GM18520 (cell line): ENCODE measurements around the gene ARHGAP31.
A peak's percentile ranks its signal among the peaks of the same experiment; 100 is the strongest.
"Not testable (repeated sequence)": the region's sequence is repeated elsewhere in the genome, so short reads cannot be mapped to it uniquely, and the experiment has no call there.

Experiments
- ATAC-seq: cut with Tn5 transposase; IDR thresholded peaks from one replicate; pipeline ENCODE4 v1.9.1; 2021; ENCODE audit not compliant: unreplicated experiment

Gene ARHGAP31, protein sequence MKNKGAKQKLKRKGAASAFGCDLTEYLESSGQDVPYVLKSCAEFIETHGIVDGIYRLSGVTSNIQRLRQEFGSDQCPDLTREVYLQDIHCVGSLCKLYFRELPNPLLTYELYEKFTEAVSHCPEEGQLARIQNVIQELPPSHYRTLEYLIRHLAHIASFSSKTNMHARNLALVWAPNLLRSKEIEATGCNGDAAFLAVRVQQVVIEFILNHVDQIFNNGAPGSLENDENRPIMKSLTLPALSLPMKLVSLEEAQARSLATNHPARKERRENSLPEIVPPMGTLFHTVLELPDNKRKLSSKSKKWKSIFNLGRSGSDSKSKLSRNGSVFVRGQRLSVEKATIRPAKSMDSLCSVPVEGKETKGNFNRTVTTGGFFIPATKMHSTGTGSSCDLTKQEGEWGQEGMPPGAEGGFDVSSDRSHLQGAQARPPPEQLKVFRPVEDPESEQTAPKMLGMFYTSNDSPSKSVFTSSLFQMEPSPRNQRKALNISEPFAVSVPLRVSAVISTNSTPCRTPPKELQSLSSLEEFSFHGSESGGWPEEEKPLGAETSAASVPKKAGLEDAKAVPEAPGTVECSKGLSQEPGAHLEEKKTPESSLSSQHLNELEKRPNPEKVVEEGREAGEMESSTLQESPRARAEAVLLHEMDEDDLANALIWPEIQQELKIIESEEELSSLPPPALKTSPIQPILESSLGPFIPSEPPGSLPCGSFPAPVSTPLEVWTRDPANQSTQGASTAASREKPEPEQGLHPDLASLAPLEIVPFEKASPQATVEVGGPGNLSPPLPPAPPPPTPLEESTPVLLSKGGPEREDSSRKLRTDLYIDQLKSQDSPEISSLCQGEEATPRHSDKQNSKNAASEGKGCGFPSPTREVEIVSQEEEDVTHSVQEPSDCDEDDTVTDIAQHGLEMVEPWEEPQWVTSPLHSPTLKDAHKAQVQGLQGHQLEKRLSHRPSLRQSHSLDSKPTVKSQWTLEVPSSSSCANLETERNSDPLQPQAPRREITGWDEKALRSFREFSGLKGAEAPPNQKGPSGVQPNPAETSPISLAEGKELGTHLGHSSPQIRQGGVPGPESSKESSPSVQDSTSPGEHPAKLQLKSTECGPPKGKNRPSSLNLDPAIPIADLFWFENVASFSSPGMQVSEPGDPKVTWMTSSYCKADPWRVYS (N-terminal part only)

DNA sequence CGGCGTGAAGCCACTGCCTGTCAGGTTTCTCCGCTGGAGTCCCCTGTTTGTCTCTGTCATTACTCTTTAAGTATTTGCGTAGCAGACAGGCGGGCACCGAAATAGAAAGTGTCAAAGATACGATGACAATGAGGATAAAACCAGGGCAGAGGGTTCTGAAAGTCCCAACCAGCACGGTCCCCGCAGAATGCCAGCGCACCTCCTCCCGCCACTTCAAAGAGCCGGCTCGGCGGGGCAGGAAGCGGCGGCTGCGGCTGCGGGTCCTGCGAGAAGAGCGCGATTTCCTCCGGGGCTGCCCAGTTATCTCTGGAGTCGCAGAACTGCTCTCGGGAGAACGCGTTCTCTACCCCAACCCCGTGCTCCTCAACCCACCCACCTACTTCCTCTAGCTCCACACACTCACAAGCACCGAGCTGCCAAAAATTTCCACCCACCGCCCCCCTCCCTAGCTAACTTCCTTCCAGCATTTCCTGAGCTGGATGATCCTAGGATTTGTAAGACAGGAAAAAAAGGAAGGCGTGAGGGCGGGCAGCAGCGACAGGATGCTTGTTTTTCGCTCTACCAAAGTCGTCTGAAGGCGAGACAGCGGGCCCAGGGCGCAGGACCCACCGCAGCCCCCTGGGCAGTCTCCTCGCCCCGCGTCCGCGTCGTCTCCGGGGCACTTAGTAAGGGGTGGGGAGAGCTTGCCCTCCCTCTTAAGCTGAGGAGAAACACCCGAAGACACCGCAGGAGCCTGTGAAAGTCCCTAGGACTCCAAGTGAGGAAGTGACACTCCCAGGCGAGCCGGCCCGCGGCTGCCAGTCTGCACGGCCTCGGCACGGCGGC, at the start of gene ARHGAP31:
Gene ARHGAP31, plus strand, starts transcription at position 513 of the 825 bp plus-strand sequence. CDS start 522 bp downstream, outside the sequence.
- ATAC-seq: peak; percentile 62

DNA sequence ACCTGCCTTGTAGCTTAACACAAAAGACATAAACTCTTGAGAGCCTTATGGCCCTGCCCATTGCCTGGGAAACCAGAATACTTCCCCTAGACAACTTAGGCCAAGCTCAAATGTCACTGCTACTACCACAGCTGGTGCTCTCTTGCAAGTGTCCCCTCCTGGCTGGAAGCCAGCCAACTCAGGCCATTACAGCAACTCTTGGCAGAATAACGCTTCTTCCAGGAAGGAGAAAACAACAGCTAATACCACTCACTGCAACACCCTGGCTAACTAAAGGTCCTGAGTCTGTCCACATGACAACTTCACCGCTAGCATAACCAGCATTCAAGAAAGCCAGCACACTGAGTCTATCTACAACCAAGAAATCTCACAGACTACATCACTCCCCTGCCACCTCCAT, 48.4 kb upstream of the ARHGAP31 start:
- ATAC-seq: no peak

DNA sequence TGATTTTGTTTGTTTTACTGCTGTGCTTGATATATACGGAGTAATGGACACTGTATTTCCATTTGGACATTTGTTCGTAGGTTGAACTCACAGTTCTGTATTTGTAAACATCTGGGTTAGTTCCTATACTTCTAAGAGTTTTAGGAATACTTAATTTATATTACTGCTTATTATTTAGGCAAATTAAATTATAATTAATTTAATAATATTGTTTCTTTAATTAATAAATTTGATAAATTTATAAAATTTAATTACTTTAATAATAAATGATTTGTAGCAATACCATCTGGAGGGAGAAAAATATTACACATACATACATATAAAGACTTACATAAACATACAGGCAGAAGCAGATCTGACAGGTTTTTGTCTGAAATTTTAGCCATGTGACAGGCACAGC, 39.0 kb upstream of the ARHGAP31 start:
- ATAC-seq: no peak

DNA sequence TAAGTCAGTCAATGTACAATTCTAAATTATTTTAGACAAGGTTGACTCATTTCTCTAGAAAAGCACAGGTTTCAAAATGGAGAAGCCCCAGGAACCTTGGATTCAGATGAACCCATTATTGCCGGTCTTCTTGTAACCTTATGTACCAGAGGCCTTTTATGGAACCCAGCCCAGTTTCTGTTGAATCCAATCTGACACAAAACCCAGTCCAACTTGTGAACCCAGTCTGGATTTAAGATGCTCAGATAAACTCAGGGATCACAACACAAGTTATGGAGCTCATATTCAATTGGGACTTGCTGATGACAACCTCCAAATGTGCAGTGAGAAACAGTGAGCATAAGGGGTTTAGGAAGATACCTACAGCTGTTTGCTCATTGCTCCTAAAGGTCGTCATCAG, 37.1 kb upstream of the ARHGAP31 start:
- ATAC-seq: no peak

DNA sequence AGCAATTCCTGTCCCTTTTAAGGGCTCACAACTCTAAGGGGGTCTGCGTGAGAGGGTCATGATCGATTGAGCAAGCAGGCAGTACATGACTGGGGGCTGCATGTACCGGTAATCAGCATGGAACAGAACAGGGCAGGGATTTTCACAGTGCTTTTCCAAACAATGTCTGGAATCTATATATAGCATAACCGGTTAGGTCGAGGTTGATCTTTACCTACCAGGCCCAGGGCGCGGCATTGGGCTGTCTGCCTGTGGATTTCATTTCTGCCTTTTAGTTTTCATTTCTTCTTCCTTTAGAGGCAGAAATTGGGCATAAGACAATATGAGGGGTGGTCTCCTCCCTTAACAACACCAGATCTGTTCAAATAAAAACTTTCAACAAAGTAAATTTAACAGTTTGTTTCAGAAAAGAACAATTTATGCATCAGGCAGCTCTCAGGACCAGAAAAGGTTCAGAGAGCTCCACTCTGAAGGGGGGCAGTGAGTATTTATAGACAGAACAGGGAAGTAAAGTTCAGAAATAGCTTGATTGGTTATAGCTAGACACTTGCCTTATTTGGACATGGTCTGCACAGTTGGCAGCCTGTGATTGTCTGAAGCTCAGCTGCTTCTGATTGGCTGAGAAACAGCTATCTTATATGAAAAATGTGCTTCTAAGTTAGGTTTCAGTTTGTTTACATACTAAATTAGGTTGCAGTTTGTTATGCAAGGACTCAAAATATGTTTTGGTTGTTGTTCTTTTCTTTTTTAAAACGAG, 36.4 kb upstream of the ARHGAP31 start:
- peak; percentile 67 for ATAC-seq

DNA sequence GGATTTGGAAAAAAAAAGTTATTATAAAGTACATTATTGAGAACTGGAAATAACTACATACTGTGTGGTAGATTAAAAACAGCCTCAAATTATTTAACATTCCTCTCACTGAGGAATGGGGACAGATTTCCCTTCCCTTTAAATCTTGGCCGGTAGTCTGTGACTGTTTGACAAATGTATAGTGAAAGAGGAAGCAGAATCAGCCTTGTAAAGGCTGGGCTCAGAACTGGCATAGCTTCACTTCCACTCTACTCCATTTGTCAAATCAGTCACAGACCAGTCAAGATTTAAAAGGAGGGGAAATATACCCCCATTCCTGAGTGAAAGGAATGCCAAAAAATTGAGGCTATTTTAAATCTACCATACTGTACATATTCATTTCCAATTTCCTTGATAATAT, 35.3 kb upstream of the ARHGAP31 start:
- peak; percentile 71 for ATAC-seq

DNA sequence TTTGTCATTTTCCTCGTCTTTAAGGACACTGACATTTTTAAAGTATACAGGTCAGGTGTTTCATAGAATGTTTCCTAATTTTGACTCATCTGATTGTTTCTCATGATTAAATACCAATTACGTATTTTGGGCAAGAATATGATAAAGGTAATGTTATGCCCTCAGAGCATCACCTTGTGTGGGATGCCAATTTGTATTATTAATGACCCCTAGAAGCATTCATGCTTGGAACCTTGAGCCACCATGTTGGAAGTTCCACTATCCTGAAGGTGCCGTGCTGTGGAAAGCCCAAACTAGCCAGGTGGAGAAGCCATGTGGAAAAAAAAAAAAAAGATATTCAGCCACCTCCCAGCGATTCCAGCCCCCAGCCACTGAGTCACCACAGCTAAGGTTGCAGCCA, 34.4 kb upstream of the ARHGAP31 start:
- no peak for ATAC-seq

GRCh38 chr3:119261055-119261454, 33.1 kb upstream of the ARHGAP31 start:
- no peak for ATAC-seq

GRCh38 chr3:119270212-119270611, 24.0 kb upstream of the ARHGAP31 start:
- not testable (repeated sequence) for ATAC-seq

DNA sequence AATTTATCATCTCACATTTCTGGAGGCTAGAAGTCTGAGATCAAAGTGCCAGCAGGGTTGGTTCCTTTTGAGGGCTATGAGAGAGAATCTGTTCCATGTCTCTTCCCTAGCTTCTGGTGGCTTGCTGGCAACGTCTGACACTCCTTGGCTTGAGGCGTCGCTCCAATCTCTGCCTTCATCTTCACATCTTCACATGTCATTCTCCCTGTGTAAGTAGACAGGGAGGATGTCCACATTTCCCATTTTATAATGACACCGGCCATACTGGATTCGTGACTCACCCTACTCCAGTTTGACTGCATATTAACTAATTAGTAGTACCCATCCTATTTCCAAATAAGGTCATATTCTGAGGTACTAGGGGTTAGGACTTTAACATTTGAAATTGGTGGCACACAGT, 17.5 kb upstream of the ARHGAP31 start:
- ATAC-seq: no peak

GRCh38 chr3:119279101-119279554, 15.1 kb upstream of the ARHGAP31 start:
- no peak for ATAC-seq

- no peak for ATAC-seq
Observed at GRCh38 chr3:119279584-119280243, 14.5 kb upstream of the ARHGAP31 start.

DNA sequence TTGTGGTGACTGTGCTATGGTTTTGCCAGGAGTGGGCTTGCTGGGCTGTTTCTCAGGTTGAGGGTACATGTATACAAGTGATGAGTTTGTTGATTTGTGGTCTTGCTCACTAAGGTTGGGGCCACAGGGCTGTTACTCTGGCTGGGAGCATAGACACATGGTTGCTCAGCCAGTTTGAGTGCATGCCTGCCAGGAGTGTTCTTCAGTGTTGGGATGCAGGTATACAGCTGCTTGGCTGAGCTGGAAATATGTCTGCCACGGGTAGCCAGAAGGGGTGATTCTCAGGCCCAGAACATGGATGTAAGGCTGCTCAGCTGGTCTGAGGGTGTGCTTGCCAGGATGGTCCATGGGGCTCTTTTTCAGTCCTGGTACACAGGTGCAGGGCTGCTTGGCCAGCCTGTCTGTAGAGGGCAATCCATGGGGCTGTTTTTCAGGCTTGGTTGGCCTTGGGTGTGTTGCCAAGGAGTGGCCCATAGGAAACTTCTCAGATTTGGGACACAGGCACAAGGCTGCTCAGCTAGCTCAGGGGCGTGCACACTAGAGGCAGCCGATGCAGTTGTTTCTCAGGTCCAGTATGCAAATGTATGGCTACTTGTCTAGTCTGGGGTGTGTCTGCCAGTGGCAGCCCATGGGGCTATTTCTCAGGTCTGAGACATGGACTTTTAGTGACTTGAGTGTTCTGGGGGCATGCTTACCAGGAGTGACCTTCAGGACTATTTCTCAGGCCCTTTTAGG, 5.3 kb upstream of the ARHGAP31 start:
- no peak for ATAC-seq

- no peak for ATAC-seq
Observed at GRCh38 chr3:119289404-119289770, 4.8 kb upstream of the ARHGAP31 start.

DNA sequence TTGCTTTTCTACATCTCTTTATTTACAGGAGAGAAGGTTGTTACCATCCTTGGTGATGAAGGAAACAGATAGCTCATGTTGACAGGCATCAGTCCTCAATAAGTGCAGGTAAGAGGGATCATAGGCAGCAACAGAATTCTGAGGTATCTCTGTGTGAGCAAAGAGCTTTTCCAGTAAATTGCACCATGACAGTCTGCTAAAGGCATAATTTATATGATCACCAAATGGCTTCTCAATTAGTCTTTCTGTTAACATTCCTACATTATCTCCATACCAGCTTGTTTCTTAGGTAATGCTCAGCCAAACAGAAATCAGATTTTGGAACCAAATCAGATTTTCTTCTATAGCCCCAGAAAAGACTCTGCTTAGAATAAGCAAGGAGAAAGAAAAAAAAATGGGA, 3.6 kb upstream of the ARHGAP31 start:
- ATAC-seq: no peak

GRCh38 chr3:119291062-119291700, 3.0 kb upstream of the ARHGAP31 start:
- no peak for ATAC-seq

DNA sequence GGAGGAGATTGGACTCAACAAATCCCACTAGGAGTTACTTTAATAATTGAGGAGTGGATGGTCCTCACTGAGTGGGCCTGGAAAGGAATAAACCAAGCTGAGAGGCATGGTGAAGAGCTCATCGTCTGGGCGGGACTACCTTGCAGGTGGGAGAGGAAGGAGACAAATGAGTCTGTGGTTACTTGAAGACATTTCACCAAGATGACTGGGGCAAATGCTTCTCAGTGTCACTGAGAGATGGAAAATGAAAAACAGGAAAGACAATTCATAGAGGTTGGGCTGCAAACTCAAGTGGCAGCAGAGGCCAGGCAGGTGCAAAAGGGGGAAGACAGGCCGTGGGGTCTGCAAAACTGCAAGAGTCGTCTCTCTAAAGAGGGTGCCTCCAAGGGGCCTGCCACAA, 1.5 kb upstream of the ARHGAP31 start:
- ATAC-seq: no peak
